Astrocyte (in vitro differentiated cells and primary cell): ENCODE data around the gene GIT2.

ENCODE experiments used
- CTCF ChIP-seq: IDR thresholded peaks from 2 replicates; pipeline ENCODE4 v1.5.1; 2011; ENCODE audit warnings: low read depth, mild to moderate bottlenecking, inconsistent platforms, low read length, moderate library complexity; ENCODE audit not compliant: insufficient read depth
- EZH2 ChIP-seq: IDR thresholded peaks from 2 replicates; pipeline ENCODE4 v1.6.1; 2012; ENCODE audit warnings: mild to moderate bottlenecking, low read length, inconsistent platforms; ENCODE audit not compliant: insufficient read depth

GRCh38 chr12:110042264-110042663, 46.1 kb upstream of the GIT2 start:
- TF ChIP-seq CTCF (no peak), EZH2 (no peak)
